OCI-LY3 (cell line): ENCODE data around the gene SRP54.

Experiments
- CTCF ChIP-seq: fragments of 200-600, 300-600 bp; sonication (generic); IDR thresholded peaks from 2 replicates; pipeline ENCODE4 v1.5.1; 2014; ENCODE audit warnings: antibody characterized with exemption, low read length, low read depth
- EZH2phosphoT487 ChIP-seq: fragments of 200-600 bp; shearing (Covaris generic); IDR thresholded peaks from 2 replicates; pipeline ENCODE4 v1.6.1; 2018; ENCODE audit warnings: antibody characterized with exemption, mixed run types, low read depth

- TF ChIP-seq CTCF, result no peak
- TF ChIP-seq EZH2phosphoT487, result no peak
Measured at GRCh38 chr14:35043046-35043445, 60.3 kb downstream of the SRP54 start.
